MG63 (cell line): ENCODE measurements around the gene B3GNT2. TPM values are rescaled to one million over a fixed set of nuclear protein-coding genes. Genes with fewer than 3 reads are reported as not detected.
A peak's percentile ranks its signal among the peaks of the same experiment; 100 is the strongest.
"Not testable (repeated sequence)": the region's sequence is repeated elsewhere in the genome, so short reads cannot be mapped to it uniquely, and the experiment has no call there.

Experiments used
- DNase-seq: peaks from one replicate; pipeline ENCODE4 v3.0.0-alpha.2; 2020
- H3K27me3 ChIP-seq: fragments of 250-450 bp; sonication (Bioruptor Pico); 2 replicates; pipeline ENCODE4 v1.5.1; 2020; ENCODE audit warnings: mild to moderate bottlenecking, moderate library complexity
- H3K36me3 ChIP-seq: fragments of 250-450 bp; sonication (Bioruptor Pico); 2 replicates; pipeline ENCODE4 v1.5.1; 2020; ENCODE audit warnings: mild to moderate bottlenecking, moderate library complexity
- H3K4me3 ChIP-seq: fragments of 250-450 bp; sonication (Bioruptor Pico); 2 replicates; pipeline ENCODE4 v1.5.1; 2020; ENCODE audit warnings: mild to moderate bottlenecking, moderate library complexity
- H3K9me3 ChIP-seq: fragments of 250-450 bp; sonication (Bioruptor Pico); 2 replicates; pipeline ENCODE4 v1.5.1; 2020; ENCODE audit warnings: mild to moderate bottlenecking, moderate library complexity
- total RNA-seq: library from RNA; depleted of rRNA; stranded (reverse); fragments of >200 nt; shearing (Covaris generic); gene quantifications from 2 replicates; pipeline ENCODE4 v1.2.3, GENCODE V29; 2014; ENCODE audit warnings: low replicate concordance

The B3GNT2 gene
- total RNA-seq, 1 experiment from 2014 or later, result 8.8 TPM

DNA sequence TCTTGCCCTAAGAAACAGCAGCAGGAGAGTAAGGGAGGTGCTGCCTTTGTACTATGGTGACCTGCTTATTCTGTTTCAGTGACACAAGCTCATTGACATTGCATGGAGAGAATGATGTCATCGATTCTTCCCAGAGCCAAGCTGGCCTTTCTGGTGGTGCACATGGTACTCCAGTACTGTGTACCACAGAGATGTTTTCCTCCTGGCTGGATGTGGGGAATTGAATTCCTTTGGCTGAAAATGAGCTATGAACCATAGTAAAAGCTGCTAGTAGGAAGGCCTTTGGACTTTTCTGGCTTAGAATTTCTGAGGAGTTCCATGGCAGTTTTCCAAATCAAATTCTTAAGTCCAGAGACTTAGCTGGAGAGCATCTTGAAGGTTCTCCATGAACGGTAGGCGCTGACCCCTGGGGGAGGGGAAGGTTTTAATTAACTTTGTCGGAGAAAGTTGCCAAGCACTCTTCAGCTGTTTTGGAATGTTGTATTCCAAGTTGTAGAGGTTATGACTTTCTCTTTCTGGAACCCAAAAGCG, 17.1 kb upstream of the B3GNT2 start:
- Histone ChIP-seq H3K9me3 (no peaks in the 10 kb centered on the region), H3K36me3 (no peaks in the 10 kb centered on the region), H3K4me3 (no peak overlapping the region), H3K27me3 (no peaks in the 10 kb centered on the region)
- no peak for DNase-seq

DNA sequence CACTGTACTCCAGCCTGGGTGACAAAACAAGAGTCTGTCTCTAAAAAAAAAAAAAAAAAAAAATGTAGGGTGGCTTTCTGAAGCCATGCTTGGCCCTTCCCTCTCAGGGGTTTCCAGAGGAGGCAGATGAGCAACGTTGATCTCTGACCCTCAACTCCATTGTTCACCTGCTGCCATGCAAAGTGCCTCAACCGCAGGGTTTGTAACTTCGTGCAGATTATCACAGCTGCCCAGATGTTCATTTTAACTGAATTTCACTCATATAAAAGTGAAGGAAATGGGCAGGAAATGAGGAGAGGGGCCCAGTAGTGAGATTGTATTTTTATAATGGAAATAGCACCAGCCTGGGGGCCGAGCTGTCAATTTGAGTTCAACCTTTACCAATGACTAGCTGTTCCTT, 14.9 kb upstream of the B3GNT2 start:
- Histone ChIP-seq H3K4me3 (no peak overlapping the region), H3K36me3 (no peaks in the 10 kb centered on the region), H3K9me3 (no peaks in the 10 kb centered on the region), H3K27me3 (no peaks in the 10 kb centered on the region)
- DNase-seq, result no peak

DNA sequence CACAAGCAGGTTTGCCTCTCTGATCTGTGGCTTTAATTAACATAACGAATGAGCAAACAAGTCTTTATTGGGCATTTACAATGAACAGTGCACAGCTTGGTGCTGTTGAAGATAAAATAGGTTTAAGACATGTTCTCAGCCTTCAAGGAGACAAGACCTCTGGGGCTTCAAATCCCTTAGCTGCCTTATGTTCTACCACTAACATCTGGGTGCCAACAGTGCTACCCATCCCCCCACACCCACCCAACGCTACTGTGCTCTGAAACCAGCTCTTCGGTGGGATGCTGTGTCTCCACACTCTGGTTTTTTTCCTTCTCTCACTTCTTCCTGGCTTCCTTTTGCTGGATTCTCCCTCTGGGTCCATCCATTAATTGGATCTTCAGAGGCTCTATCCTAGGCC, 14.1 kb upstream of the B3GNT2 start:
- no peaks in the 10 kb centered on the region for H3K27me3 ChIP-seq
- H3K9me3 ChIP-seq, result no peaks in the 10 kb centered on the region
- DNase-seq, result no peak
- H3K4me3 ChIP-seq, result no peak overlapping the region
- no peaks in the 10 kb centered on the region for H3K36me3 ChIP-seq

DNA sequence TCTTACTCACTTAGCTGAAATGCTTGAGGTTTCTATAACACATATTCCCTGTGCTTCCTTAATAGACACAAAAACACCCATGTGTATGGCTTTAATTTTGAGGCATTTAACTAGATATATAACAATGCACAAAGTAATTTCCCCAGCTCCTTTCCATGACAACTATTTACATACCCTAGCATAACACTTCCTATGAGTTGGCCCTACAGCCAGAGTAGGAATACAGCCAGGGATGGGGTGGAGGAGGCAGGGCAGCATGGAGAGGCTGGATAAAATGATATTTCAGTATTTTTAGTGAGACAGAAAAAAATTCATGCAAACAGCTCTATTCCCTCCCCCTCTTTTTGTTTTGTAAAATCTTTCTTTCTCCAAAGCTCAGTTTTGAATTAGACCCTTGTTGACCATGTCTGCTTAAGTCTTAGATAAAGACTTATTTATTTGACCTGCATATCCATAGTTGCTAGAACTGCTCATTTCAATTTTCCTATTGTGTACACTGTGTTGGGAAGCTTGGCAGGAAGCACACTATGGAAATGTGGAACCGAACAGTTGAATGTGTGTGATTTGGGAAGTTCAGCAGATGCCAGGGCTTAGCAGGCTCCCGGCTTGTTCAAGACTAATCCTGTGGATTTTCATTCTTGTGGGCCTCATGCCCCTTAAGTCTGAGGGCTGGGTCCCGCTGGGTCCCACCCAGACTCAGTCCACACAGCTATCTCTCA, 11.2 kb upstream of the B3GNT2 start:
- H3K27me3 ChIP-seq, result no peaks in the 10 kb centered on the region
- no peak for DNase-seq
- no peaks in the 10 kb centered on the region for H3K9me3 ChIP-seq
- H3K36me3 ChIP-seq, result no peaks in the 10 kb centered on the region
- H3K4me3 ChIP-seq, result no peak overlapping the region

DNA sequence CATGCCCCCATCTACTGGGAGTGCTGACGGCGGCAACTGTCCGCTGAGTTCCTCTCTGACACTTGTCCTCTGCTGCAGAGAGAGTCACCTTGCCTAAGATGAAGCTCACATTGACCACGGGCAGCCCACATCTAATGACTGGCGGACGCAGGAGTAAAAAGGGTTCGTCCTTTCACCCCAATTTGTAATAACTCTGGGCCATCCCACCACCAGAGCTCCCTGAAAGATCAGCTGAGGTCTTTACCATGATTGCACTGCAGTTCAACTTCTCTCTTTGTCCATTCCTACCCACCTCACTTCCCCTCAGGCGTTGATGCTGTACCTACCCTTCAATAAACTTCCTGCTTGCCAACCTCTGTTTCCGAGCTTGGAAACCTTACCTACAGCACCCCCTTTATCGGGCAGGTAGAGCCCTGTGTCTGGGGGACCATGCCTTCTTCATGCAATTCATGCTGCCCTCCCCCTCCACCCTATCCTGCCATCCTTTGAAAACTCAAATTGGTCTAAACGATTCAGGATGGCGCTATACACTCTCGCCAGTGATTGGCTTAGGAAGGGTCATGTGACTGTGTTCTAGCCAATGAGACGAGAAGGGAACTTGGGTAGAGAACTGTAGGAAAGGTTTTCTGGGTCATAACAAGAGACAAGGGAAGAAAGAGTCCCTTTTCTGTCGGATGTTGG, 10.3 kb upstream of the B3GNT2 start:
- H3K9me3 ChIP-seq, result no peaks in the 10 kb centered on the region
- DNase-seq, result no peak
- H3K36me3 ChIP-seq, result no peaks in the 10 kb centered on the region
- no peaks in the 10 kb centered on the region for H3K27me3 ChIP-seq
- H3K4me3 ChIP-seq, result no peak overlapping the region

DNA sequence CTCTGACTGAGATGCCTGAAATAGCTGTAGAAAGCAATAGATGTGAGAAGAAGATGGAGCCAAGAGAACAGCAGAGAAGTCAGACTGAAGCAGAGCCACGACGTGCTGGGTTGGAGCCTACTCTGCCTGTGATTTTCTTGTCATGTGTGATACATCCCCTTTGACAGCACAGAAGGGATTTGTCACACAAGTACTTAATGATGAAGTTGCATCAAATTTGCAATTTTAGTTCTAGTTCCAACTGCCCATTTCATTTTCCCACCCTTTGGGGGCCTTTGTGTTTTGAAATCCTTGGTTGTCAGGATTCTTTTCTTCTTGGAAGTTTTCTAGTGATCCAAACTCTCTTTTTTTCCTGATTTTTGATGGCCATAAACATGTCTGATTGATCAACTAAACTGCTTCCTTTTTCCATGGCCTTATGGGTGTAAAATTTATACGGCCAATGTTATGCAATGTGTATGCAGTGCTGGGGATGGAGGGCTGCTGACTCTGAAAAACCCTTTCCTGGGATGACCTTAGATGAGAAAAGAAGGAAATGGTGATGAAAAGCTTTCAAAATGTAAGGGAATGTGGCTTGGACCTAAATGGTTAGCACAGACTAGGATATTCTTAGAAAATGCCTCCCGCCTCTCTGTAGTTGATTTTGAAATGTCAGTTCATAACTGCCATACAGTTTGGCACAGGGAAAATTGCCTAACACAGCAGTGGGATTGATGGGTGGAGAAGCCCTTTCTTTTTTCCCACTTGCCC, 9.6 kb upstream of the B3GNT2 start:
- DNase-seq, result no peak
- H3K27me3 ChIP-seq, result no peaks in the 10 kb centered on the region
- no peaks in the 10 kb centered on the region for H3K9me3 ChIP-seq
- H3K4me3 ChIP-seq, result no peak overlapping the region
- no peaks in the 10 kb centered on the region for H3K36me3 ChIP-seq

DNA sequence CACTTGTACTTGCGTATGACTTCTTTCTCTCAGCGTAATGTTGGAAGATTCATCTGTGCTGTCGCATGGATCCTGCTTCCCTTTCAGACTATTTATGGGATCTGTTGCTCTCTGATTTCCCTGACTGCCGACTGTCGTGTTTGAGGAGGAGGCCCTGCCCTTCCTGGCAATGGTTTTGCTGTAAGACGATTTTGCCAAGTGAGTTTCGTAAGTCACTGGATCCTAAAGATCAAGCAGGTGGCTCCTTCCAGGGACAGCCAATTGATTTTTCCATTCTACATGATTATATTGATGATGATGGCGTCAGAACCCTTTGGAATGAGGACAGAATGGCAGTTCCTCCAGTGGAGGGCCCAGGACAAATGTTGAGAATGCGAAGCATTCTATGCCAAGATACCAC, 8.7 kb upstream of the B3GNT2 start:
- H3K27me3 ChIP-seq, result no peaks in the 10 kb centered on the region
- no peak overlapping the region for H3K4me3 ChIP-seq
- no peaks in the 10 kb centered on the region for H3K9me3 ChIP-seq
- no peak for DNase-seq
- H3K36me3 ChIP-seq, result no peaks in the 10 kb centered on the region

DNA sequence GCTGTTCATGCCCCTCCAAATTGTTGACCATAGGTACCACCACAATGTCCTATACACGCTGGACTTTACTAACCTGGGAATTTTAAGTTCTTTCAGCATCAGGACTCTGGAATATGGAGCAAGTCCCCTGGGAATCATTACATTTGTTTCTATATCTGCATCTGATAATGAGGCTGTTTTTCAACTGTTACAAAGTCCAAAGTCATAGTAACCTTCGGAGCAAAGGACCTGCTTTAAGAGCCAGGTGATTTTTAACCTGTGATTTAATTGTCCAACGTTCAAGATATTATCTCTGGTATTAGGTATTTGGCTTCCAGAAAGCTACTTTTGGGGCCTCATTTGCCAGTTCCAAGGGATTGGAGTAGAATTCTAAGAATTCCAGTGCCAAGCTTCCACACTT, 7.5 kb upstream of the B3GNT2 start:
- Histone ChIP-seq H3K36me3 (no peaks in the 10 kb centered on the region), H3K27me3 (no peaks in the 10 kb centered on the region), H3K9me3 (no peaks in the 10 kb centered on the region), H3K4me3 (no peak overlapping the region)
- no peak for DNase-seq

DNA sequence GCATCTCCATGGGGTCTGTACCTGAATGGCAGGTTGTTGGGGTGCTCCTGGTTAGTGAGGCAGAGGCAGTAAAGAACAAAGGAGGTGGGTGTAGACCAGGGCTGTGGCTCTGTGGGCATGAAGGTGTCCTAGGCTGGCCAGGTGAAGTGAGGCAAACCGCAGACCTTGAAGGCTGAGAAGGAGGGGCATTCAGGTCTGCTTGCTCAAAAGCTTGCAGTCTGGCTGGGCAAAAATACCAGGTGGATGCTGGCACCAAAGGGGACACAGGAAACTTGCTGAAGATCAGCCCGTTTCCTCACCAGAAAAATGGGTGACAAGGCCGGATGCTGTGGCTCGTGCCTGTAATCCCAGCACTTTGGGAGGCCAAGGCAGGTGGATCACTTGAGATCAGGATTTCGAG, 6.7 kb upstream of the B3GNT2 start:
- H3K36me3 ChIP-seq, result no peaks in the 10 kb centered on the region
- no peaks in the 10 kb centered on the region for H3K27me3 ChIP-seq
- H3K9me3 ChIP-seq, result no peaks in the 10 kb centered on the region
- H3K4me3 ChIP-seq, result no peak overlapping the region
- DNase-seq, result no peak

DNA sequence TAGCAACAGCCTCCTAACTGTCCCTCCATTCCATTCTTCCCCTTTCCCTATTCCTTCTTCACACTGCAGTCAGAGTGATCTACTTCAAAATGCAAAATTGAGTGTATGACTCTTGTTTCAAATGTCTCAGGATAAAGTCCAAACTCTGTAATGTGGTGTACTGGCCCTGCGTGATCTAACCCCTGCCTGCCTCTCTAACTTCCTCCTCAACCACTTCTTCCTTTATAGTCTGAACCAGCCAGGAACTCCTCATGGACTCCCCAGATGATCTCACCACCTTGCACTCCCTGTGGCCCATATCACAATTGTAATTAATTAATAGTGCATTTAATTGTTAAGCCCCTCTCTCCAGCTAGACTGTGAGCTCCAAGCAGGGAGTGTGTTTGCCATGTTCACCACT, 3.1 kb upstream of the B3GNT2 start:
- H3K9me3 ChIP-seq, result no peaks in the 10 kb centered on the region
- H3K27me3 ChIP-seq, result no peaks in the 10 kb centered on the region
- DNase-seq, result no peak
- no peak overlapping the region for H3K4me3 ChIP-seq
- no peaks in the 10 kb centered on the region for H3K36me3 ChIP-seq

DNA sequence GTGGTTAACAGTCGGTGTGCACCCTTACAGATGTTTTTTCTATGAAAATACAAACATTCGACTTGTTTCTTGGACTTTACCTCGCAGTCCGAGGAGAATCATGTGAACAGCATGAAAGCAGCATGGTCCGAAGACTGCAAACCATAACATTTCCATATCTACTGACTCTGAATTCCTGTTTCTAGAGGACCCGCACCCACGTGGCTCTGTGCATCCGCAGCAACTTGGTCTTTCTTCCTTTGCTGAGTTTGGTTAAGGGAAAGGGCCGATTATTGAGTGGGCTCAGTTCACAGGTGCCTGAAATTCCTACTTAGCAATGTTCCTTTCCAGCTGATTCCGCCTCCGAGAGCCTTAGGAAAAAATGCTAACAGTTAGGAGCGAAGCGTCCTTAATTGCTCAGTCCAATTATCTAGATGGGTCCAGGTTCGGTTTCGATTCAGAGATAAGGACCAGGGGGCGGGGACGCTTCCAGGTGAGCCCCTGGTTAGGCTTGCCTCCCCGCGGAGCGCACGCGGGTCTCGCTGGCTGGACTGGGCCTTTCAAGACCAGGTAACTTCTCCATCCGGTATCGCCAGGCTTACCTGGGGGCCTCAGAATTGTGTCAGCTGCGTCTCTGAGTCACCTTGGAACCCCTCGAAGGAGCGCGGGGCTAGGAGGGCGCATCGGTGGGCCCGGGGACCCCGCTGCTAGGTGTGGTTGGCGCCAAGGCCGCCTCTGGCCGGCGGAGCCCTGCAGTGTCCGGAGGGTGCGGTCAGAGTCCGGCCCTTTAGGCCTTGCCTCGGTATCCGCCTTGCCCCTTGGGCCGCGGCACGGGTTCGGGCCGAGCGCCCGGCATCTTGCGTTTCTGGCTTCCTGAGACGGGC, 1.1 kb upstream of the B3GNT2 start:
- H3K9me3 ChIP-seq, result no peaks in the 10 kb centered on the region

DNA sequence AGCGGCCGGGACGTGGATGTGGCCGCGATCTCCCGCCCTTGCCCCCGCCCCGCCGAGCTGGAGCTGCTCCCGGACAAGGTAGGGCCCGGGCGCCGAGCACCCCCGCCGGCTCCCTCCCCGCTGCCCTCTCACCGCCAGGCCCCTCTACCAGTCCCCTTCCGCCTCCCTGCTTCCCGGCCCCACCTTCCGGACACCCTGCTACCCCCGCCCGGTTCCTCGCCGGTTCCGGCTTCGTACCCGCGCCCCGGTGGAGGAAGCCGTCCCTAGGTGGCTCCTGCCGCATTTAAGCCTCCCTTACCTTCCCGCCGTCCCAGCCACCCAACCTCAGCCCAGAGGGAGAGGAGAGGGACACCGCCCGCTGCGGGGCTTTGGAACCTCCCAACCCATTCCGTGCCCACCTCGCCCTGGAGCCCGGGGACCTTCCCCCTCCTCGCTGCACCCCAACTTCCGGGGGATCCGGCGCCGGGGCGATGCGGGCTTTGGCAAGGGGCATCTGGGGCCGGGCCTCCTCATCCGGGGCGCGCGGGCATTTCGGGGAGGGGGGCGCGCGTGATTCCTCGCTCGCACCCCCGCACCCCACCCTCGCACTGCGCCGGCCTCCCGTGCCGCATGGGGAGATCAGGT, 475 bp downstream of the B3GNT2 start:
- Histone ChIP-seq H3K36me3 (no peaks in the 10 kb centered on the region), H3K27me3 (no peaks in the 10 kb centered on the region), H3K9me3 (no peaks in the 10 kb centered on the region), H3K4me3 (peak overlapping the region; percentile 94)
- DNase-seq, result peak; percentile 65

More for the DNA sequence above, 1.1 kb upstream of the B3GNT2 start:
- H3K4me3 ChIP-seq, result no peak overlapping the region; the same call in 1 of the 2 replicates
- no peak for DNase-seq
- no peaks in the 10 kb centered on the region for H3K36me3 ChIP-seq
- H3K27me3 ChIP-seq, result no peaks in the 10 kb centered on the region

DNA sequence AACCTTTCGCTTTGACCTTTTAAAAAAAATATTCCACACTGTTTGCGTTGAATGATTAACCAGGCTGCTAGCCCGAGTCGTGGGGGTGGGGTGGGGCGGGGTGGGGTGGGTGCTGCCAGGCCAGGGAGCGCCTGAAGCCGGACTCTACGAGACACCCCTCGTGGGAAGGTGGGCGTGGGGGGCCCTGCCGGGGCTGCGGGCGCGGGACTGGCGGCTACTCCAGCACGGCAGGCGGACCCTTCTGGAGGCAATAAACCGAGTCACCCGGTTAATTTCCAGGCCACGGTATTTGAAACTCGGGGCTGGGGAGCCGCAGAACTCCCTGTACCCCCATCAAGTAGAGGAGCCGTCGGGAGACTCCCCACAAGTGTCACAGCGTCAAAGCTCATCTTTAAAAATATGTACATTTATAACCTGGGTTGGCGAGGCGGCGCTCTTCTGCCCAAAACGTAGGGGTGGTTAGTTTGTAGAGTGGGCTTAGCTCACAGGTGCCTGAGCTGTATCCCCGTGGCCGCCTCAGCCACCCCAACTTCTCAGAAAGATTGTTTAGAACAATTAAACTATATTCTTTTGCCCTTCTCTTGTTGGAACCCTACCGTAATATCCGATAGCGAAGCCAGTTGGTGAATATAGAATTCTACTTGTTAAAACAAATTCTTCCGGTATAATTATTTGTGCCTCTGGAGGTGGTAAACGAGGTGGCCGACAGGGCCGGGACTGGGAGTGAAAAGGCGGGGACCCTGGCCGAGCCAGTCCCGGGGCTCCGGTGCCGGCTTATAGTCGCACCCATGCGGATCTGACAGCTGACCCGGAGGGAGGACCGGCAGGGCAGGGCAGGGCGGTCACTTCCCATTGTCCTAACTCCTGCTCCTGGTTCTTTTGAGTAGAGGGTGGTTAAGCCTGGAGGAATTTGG, 1.4 kb downstream of the B3GNT2 start:
- Histone ChIP-seq H3K4me3 (peak overlapping the region; percentile 94), H3K9me3 (no peaks in the 10 kb centered on the region), H3K36me3 (no peaks in the 10 kb centered on the region), H3K27me3 (no peaks in the 10 kb centered on the region)
- DNase-seq, result peak; percentile 27

DNA sequence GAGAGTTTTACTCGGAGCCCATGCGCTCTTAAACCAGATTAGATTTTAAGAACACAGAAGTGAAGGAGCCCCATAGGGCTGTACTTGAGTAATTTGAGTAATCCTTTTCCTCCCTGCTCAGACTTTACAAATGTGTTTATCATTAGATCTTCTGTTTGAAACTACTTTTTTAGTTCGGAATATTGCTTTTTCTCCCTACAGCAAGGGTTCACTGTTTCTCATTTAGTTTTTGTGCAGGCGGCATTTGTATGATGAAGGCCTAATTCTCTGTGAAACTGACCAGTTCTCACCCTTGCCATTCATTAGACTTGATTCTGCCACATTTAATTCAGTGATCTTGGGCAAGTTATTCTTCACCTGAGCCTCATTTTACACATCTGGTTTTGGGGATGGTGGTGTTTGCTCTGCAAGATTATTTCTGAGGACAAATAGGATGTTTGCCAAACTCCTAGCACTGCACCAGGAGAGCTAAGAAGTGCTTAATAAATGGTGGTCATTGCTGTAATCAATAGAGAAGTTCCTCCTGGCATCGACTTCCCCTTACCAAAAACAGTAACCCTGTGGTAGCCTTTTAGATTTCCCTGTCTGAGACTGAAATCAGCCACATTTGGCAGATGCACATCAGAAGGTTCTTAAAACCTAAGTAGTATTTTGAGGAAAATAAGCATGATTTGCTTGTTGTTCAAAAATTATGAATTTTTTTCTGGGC, 2.2 kb downstream of the B3GNT2 start:
- DNase-seq, result no peak
- H3K36me3 ChIP-seq, result no peaks in the 10 kb centered on the region
- H3K4me3 ChIP-seq, result peak overlapping the region; percentile 94
- no peaks in the 10 kb centered on the region for H3K9me3 ChIP-seq
- H3K27me3 ChIP-seq, result no peaks in the 10 kb centered on the region

DNA sequence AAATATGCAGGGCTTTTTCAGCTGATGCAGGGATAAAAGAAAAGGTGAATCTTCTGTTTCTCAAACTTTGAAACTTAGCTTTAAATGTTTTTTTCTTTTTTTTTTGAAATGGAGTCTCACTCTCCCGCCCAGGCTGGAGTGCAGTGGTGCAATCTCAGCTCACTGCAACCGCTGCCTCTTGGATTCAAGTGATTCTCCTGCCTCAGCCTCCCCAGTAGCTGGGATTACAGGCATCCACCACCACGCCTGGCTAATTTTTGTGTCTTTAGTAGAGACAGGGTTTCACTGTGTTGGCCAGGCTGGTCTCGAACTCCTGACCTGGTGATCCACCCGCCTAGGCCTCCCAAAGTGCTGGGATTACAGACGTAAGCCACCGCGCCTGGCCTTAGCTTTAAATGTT, 2.9 kb downstream of the B3GNT2 start:
- not testable (repeated sequence) for H3K36me3 ChIP-seq, DNase-seq, H3K4me3 ChIP-seq, H3K27me3 ChIP-seq, H3K9me3 ChIP-seq
